Measurements from ENCODE around the gene SHMT2.
A peak's percentile ranks its signal among the peaks of the same experiment; 100 is the strongest.
"Not testable (repeated sequence)": the region's sequence is repeated elsewhere in the genome, so short reads cannot be mapped to it uniquely, and the experiment has no call there.

The SHMT2 gene

GRCh38 chr12:57280211-57281062 lies 50.9 kb downstream of the SHMT2 start:
- peak; percentile 95 for ATAC-seq
- TF ChIP-seq TCF4 (CRISPR knock-in tag; IDR thresholded peaks at IDR 0.05; ENCODE audit: borderline replicate concordance) (no peak), SNAI2 (CRISPR knock-in tag; IDR thresholded peaks at IDR 0.05) (no peak), GLIS3 (CRISPR knock-in tag; IDR thresholded peaks at IDR 0.05) (no peak), ISL1 (CRISPR knock-in tag; IDR thresholded peaks at IDR 0.05) (no peak), CSDC2 (CRISPR knock-in tag; IDR thresholded peaks at IDR 0.05) (no peak), TOX (CRISPR knock-in tag; IDR thresholded peaks at IDR 0.05; ENCODE audit: borderline replicate concordance) (no peak), PPARA (CRISPR knock-in tag; IDR thresholded peaks at IDR 0.05; ENCODE audit: borderline replicate concordance) (no peak), RARB (CRISPR knock-in tag; IDR thresholded peaks at IDR 0.05) (no peak), ZNF8 (CRISPR knock-in tag; IDR thresholded peaks at IDR 0.05) (no peak), ZFP3 (CRISPR knock-in tag; IDR thresholded peaks at IDR 0.05) (no peak), TSHZ2 (CRISPR knock-in tag; IDR thresholded peaks at IDR 0.05) (no peak), ARNTL (CRISPR knock-in tag; IDR thresholded peaks at IDR 0.05; ENCODE audit: borderline replicate concordance, low read depth) (no peak), ZNF565 (CRISPR knock-in tag; conservative IDR thresholded peaks at IDR 0.05; ENCODE audit: low read depth) (no peak), OSR1 (CRISPR knock-in tag; IDR thresholded peaks at IDR 0.05) (no peak)
- TF ChIP-seq, protein P1, sequence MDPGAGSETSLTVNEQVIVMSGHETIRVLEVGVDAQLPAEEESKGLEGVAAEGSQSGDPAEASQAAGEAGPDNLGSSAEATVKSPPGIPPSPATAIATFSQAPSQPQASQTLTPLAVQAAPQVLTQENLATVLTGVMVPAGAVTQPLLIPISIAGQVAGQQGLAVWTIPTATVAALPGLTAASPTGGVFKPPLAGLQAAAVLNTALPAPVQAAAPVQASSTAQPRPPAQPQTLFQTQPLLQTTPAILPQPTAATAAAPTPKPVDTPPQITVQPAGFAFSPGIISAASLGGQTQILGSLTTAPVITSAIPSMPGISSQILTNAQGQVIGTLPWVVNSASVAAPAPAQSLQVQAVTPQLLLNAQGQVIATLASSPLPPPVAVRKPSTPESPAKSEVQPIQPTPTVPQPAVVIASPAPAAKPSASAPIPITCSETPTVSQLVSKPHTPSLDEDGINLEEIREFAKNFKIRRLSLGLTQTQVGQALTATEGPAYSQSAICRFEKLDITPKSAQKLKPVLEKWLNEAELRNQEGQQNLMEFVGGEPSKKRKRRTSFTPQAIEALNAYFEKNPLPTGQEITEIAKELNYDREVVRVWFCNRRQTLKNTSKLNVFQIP (CRISPR knock-in tag; IDR thresholded peaks at IDR 0.05; ENCODE audit: borderline replicate concordance, low read depth) = no peak

DNA sequence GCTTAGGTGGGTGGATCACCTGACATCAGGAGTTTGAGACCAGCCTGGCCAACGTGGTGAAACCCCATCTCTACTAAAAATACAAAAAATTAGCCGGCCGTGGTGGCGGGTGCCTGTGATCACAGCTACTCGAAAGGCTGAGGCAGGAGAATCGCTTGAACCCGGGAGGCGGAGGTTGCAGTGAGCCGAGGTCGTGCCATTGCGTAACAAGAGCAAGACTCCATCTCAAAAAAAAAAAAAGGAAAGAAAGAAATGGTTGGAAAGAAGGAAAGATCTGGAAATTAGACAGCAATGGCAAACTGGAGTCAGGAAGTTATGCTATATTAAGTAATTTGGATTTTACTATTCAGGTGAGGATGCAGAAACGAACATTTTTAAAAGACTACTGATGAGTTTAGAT lies 52.6 kb downstream of the SHMT2 start:
- not testable (repeated sequence) for ATAC-seq
